PC-3 (cell line): ENCODE data around the gene SDHAF3.

Experiments used
- EZH2 ChIP-seq: fragments of 300-600 bp; sonication (generic); IDR thresholded peaks from one replicate; pipeline ENCODE4 v1.6.1; 2017; ENCODE audit warnings: antibody characterized with exemption, mild to moderate bottlenecking, low read length; ENCODE audit not compliant: unreplicated experiment
- TF ChIP-seq, protein P1 (sequence below): fragments of 300-600 bp; sonication (generic); conservative IDR thresholded peaks from 2 replicates; pipeline ENCODE4 v1.5.1; 2017; ENCODE audit warnings: antibody characterized with exemption, low read depth, mild to moderate bottlenecking, low read length

DNA sequence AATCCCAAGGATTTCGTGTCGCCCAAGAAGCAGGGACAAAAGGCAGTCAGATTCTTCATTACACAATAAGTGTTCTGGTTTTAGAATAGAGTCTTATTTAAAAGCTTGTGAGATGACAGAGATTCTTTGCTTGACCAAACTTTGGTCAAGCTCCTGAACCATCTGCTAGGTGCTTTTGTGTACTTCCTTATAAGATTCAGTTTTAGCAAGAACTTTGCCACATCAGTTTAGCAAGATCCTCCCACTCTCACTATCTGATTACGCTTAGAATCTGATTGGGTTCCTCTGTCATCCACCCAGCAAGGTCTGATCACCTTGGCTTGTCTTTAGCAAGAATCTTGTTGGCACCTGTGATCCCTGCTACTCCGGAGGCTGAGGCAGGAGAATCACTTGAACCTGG lies 38.2 kb upstream of the SDHAF3 start:
- no peak for TF ChIP-seq EZH2
- TF ChIP-seq, protein P1, sequence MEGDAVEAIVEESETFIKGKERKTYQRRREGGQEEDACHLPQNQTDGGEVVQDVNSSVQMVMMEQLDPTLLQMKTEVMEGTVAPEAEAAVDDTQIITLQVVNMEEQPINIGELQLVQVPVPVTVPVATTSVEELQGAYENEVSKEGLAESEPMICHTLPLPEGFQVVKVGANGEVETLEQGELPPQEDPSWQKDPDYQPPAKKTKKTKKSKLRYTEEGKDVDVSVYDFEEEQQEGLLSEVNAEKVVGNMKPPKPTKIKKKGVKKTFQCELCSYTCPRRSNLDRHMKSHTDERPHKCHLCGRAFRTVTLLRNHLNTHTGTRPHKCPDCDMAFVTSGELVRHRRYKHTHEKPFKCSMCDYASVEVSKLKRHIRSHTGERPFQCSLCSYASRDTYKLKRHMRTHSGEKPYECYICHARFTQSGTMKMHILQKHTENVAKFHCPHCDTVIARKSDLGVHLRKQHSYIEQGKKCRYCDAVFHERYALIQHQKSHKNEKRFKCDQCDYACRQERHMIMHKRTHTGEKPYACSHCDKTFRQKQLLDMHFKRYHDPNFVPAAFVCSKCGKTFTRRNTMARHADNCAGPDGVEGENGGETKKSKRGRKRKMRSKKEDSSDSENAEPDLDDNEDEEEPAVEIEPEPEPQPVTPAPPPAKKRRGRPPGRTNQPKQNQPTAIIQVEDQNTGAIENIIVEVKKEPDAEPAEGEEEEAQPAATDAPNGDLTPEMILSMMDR, result no peak
